NCI-H2107 treated with DMSO at 0.1 percent for 48 hours (cell line): ENCODE data around the gene GJB3.
"Not testable (repeated sequence)": the region's sequence is repeated elsewhere in the genome, so short reads cannot be mapped to it uniquely, and the experiment has no call there.

Experiments
- DNase-seq: peaks from one replicate; lab custom pipeline; 2025; ENCODE audit not compliant: unreplicated experiment; lab: John Stamatoyannopoulos, UW

Gene GJB3

DNA sequence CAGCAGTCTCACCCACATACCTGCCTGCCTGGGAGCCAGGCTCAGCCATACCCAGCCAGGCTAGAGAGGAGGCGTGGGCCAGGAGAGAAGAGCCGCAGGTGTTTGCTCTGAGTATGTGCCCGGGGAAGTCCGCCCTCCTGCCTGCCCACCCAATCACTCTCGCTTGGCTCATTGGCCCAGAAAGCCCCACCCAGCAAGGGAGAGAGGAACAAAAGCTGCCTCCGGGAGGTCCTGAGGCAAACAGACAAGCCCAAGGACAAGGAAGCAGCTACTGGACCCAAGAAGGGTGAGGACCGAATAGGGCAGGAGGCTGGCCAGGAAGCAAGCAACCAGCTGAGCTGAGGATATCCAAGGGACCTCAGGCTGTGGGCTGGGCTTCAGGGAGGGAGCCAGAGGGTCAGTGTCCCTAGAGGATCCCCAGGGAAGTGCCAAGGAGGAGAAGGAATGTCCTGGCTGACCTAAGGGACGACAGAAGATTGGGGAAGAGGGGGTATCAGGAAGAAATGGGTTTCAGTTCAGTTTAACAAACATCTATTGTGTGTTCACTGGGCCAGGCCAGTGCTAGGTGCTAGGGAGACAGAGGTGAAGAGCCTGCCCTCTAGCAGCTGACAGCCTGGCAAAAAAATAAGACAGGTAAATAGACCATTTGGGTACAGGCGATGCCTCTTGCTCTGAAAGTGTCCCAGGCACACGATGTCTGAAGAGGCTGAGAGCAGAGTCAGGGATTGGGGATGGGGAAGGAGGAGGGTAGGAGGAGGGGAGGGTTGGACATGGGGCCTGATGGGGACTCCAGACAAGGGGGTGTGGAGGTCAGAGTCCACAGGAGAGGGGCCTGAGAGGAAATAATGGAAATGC is 21.3 kb upstream of the GJB3 start, which contains the start of gene GJB4:
Gene GJB4 (plus strand): TSS at position 238 of the 855 bp plus-strand sequence. CDS start 1,515 bp downstream, outside the sequence.
- DNase-seq = no peak

- no peak for DNase-seq
Measured at GRCh38 chr1:34761176-34761761, 19.7 kb upstream of the GJB3 start.

DNA sequence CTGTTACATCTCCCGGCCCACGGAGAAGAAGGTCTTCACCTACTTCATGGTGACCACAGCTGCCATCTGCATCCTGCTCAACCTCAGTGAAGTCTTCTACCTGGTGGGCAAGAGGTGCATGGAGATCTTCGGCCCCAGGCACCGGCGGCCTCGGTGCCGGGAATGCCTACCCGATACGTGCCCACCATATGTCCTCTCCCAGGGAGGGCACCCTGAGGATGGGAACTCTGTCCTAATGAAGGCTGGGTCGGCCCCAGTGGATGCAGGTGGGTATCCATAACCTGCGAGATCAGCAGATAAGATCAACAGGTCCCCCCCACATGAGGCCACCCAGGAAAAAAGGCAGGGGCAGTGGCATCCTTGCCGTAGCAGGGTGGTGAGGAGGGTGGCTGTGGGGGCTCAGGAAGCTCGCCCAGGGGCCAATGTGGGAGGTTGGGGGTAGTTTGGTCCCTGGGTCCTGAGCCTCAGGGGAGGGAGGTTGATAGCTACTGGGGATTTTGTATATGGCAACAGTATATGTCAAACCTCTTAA is 19.2 kb upstream of the GJB3 start:
- DNase-seq = no peak

DNA sequence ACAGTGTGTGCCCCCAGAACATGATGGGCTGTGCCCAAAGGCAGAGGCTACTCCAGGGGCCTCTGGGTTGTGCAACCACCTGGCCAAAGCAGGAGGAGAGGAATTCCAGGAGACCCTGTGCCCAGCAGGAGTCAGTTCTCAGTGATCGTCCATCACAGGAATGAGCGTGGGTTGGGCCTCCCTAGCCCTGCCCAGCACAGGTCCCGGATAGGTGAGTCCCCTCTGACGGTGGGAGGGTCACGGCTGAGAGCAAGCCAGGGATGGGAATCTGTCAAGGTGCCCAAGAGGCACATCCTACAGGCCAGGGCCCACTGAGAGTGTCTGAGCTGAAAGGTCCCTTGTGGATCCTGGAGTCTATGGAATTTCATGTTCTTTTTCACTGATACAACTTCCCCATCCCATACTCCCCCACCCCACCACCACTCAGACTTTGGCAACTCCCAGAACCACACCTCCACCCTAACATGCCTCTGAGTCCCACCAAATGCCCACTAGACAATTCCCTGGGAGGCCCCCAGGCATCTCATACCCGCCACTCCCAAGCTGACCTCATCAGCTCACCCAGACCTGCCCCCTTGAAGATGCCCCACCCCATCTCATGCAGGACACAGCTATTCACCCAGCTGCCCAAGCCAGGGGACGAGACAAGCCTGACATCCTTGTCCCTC is 18.4 kb upstream of the GJB3 start:
- no peak for DNase-seq

DNA sequence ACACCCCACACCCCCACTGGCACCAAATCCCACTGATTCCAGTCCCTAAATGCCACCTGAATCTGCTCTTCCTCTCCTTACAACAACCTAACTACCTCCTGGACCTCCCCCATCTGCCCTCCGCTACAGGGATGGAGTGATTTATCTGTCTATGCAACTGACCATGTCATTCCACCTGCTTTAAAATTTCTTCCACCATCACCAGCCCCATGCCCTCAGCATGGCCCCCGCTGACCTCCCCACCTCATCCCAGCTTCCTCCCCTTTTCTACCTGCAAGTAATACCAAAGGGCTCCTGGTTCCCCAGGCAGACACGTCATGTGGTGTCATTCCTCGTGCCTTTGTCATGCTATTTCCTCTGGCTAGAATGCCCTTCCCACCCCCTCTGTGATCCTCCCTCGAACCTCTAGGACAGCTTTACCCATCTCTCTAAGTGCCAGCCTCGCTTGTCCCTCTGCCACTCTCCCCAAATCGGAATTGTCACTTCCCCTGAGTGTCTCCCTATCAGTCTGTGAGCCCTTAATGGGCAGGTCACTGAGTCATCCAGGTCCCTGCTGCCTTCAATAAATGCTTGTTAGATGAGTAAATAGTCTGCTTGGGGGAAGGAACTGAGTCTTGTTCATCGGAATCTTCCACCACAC is 17.8 kb upstream of the GJB3 start:
- no peak for DNase-seq

DNA sequence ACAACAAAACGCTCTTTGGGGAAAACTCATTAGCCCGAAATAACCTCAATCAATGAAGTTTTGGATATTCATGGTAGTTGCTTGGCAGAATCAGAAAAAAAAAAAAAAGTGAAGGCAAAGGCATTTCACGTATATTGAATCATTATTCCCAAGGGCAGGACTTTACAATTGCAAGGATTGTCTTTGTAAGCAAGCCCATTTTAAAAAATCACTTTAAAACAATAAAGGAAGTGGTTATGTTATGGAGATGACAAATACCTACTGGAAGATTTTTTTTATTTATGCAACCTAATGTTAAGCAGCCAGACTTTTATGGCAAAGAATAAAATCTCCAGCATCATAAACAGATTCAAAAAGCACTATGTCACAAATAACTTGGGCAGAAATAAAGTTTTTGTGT is 12.2 kb upstream of the GJB3 start:
- DNase-seq = no peak

- DNase-seq = no peak
Measured at GRCh38 chr1:34770891-34771504, 10.0 kb upstream of the GJB3 start.

- no peak for DNase-seq
Measured at GRCh38 chr1:34771573-34772371, 9.2 kb upstream of the GJB3 start.

- not testable (repeated sequence) for DNase-seq
Measured at GRCh38 chr1:34773114-34773513, 7.9 kb upstream of the GJB3 start.

GRCh38 chr1:34774957-34775356 is 6.1 kb upstream of the GJB3 start:
- DNase-seq = no peak

DNA sequence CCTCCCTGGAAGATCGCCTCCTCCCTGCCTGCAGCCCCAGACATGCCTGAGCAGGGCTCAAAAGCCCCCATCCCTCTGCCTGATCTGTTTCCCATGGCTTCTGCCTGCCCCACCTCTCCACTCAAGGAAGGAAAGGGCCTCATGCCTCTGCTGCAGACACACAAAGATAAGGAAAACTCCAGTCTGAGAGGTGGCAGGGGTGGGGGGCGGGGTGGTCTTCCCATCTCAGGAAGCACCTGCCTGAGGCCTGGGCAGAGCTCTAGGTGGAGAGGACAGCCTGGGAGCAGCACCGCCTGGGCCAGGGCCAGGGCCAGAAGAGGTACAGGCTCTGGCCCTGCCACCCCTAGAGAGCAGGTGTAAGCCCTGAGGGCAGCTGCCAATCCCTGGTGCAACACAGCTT is 4.1 kb upstream of the GJB3 start:
- DNase-seq = no peak

- DNase-seq = no peak
Measured at GRCh38 chr1:34777519-34778321, 3.3 kb upstream of the GJB3 start.

DNA sequence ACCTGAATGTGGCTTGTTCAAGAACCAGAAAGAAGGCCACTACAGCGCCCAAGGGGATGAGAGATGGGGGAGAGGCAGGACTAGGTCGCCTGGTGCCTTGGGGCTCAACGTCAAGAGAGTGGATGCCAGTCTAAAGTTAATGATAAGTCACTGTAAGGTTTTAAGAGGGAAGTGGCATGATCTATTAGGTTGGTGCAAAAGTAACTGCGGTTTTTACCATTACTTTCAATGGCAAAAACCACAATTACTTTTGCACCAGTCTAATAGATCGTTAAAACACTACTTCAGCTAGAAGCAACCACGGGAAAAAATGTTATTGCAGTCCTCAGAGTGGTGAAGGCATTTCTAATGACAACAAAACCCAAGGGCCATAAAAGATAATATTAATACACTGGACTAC is 2.6 kb upstream of the GJB3 start:
- DNase-seq = no peak

- DNase-seq = no peak
Measured at GRCh38 chr1:34779005-34779404, 2.0 kb upstream of the GJB3 start.

GRCh38 chr1:34779526-34779925 is 1.5 kb upstream of the GJB3 start:
- DNase-seq = no peak

GRCh38 chr1:34779962-34780361 is 1.1 kb upstream of the GJB3 start:
- no peak for DNase-seq

- DNase-seq = no peak
Measured at GRCh38 chr1:34780528-34780927, 486 bp upstream of the GJB3 start.

- DNase-seq = no peak
Measured at GRCh38 chr1:34781844-34782391, 904 bp downstream of the GJB3 start.

GRCh38 chr1:34784751-34785221 is 3.8 kb downstream of the GJB3 start:
- DNase-seq = no peak
